ENCODE data around the gene OR10P1.

DNA sequence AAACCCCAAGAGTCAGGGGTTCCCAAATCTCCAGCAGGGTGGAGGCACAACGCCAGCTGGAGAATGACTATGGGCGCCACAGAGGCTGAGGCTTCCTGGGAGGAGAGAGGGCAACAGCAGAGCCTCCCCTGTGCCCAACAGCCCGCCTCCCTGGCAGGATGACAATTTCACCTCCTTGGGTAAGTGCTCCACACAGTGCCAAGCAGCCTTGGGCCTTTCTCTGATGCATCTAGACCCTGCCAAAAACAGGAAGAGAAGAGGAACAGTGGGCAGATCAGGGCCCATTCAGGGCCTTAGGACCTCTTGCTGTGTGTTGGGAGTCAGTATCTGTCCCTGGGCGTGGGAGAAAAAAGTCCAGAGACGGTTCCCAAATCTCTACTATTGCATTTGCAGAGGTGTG, 5.0 kb upstream of the OR10P1 start:
- TF ChIP-seq, protein P1, sequence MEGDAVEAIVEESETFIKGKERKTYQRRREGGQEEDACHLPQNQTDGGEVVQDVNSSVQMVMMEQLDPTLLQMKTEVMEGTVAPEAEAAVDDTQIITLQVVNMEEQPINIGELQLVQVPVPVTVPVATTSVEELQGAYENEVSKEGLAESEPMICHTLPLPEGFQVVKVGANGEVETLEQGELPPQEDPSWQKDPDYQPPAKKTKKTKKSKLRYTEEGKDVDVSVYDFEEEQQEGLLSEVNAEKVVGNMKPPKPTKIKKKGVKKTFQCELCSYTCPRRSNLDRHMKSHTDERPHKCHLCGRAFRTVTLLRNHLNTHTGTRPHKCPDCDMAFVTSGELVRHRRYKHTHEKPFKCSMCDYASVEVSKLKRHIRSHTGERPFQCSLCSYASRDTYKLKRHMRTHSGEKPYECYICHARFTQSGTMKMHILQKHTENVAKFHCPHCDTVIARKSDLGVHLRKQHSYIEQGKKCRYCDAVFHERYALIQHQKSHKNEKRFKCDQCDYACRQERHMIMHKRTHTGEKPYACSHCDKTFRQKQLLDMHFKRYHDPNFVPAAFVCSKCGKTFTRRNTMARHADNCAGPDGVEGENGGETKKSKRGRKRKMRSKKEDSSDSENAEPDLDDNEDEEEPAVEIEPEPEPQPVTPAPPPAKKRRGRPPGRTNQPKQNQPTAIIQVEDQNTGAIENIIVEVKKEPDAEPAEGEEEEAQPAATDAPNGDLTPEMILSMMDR (IDR thresholded peaks at IDR 0.05), result no peak
- no peak for TF ChIP-seq POLR2A (IDR thresholded peaks at IDR 0.05; ENCODE audit: low read depth)

Data from esophagus muscularis mucosa (tissue), 3 donors.